ENCODE measurements around the gene OR8S1.

GRCh38 chr12:48512855-48513254 lies 12.6 kb upstream of the OR8S1 start:
- TF ChIP-seq EZH2 (IDR thresholded peaks at IDR 0.05; ENCODE audit: insufficient read depth, poor library complexity, severe bottlenecking) (no peak), EZH2phosphoT487 (IDR thresholded peaks at IDR 0.05; ENCODE audit: insufficient read depth, low read depth) (no peak)
